Activated CD4-positive, alpha-beta T cell treated with anti-CD3 and anti-CD28 coated beads, Interleukin-2, amount 50 U/mL, for 48 hours (primary cell): ENCODE data around the gene ZNF277.

ENCODE experiments used
- DNase-seq, 2 experiments: peaks; one replicate each; pipeline ENCODE4 v3.0.0-alpha.2; 2020

The ZNF277 gene

DNA sequence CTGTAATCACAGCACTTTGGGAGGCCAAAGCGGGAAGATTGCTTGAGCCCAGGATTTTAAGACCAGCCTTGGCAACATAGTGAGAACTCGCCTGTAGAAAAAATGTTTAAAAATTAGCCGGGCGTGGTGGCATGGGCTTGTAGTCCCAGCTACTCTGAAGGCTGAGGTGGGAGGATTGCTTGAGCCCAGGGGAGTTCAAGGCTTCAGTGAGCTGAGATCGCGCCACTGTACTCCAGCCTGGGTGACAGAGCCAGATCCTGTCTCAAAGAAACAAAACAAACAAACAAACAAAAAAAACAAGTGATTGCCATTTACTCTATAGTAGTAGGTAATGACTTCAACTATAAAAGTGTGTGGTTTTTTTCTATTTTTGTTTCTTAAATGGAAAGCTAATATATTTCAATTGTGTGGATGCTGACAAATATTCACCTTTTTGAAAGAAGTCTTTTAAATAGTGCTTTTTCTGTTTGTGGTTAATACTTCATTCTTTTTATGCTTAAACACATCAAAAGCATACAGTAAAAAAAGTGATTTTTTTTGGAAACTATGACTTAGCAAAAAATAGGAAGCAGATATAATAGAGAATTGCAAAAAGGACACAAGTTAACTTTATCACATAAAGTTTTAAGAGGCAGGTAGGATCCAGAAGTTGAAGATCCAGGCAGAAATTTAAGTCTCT, 48.4 kb downstream of the ZNF277 start:
- DNase-seq, result no peak

DNA sequence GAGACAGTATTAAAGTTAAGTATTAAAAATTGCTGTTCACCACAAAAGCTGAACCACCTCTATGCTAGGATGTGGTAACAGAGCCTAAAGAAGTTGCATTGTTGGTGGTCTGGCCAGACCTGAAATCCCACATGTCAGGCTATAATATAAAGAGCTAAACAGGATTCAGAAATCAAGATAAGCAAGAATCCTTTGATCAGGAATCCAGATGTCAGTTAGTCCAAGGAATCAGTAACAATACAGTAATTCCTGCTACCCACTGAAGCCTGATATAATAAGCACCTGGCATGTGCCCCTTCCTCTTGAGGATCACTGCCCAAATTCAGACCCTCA, 48.9 kb downstream of the ZNF277 start:
- DNase-seq, result no peak

DNA sequence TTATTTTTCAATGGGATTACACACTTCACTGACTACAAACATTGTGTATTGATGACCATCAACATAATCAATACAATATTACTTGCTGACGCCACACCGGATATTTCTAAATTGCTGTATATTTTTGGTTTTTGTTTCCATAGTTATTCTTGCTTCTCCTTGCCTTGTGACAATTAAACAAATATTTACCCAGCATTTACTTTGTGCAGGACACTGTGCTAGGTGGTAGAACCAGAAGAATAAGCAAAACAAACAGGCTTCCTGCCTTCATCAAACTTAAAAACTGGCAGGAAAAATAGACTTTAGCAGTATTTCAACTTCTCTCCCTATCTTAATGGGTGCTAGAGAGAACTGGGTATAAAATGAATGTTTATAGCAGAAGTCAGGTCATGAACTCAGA, 50.6 kb downstream of the ZNF277 start:
- DNase-seq, result no peak

GRCh38 chr7:112260911-112261310, 54.4 kb downstream of the ZNF277 start:
- DNase-seq, result no peak

GRCh38 chr7:112262036-112262435, 55.5 kb downstream of the ZNF277 start:
- DNase-seq, result no peak

DNA sequence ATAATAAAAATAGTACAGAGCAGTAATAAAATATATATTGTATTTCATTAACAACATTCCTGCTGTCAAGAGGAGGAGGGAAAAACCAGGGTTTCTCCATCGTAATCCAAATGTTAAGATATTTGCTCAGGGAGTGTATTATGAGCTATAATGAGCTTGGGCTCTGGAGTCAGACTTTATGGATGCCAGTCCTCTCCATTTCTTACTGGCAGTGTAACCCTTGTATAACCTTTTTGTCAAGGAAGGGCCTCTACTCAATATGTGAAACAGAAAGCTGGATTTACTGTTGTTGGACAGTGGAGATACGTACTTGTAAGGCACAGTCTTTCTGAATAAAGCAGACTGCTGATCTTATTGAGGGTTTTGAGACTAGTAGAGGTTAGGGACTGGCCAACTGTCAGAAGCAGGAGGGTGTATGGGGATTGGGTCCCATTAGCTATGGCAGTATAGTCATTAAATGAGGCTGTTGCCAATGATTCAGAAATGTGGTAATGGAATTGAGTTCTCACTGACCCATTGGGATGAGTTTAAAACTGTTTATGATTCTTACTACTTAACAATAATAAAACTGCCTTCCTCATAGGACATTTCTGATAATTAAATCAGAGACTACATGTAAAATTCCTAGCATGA, 56.5 kb downstream of the ZNF277 start:
- DNase-seq, result no peak

DNA sequence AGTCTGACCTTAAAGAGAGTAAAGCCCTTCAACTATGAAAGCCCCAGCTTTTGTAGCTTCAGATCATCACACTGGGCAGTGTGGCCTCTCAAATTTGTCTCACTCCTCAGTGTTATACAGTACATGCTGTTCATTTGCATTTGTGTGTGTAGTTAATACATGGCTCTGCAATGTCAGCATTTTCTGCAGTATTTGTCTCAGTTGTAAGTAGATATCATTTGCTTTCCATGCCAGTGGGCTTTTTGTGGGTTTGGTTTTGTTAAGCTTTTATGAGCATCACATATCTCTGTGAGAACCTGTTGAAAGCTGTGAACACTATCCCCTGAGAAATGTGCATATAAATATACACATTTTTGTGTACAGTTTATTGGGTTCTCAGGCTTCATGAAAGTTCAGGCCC, 57.0 kb downstream of the ZNF277 start:
- no peak for DNase-seq

DNA sequence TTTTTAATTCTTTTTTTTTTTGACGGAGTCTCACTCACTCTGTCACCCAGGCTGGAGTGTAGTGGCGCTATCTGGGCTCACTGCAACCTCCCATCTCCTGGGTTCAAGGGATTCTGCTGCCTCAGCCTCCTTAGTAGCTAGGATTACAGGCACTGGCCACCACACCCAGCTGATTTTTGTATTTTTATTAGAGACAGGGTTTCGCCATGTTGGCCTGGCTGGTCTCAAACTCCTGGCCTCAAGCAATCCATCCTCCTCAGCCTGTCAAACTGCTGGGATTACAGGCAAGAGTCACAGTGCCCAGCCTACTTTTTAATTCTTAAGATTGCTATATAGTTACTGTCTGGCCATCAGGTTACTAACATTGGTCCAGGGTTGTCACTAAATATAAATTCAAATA, 59.6 kb downstream of the ZNF277 start:
- DNase-seq, result no peak

GRCh38 chr7:112266595-112267270, 60.2 kb downstream of the ZNF277 start:
- no peak for DNase-seq

GRCh38 chr7:112267944-112268691, 61.6 kb downstream of the ZNF277 start:
- no peak for DNase-seq

DNA sequence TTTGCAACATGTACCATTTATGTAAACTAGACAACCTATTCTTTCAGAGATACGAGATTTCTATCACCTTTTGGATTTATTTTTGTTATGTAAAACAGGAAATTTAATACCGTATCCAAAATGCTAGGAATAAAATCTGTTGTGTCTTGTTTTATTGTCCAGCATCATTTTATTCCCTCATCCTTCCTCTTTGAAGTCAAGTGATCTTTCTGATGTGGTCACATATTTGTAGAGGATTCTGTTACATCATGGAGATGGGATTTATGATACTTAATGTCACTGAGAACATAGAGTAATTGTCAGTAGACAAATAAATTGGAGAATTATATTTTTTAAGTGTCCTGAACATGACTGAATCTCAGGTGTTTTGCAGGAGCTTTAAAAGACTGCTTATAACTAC, 64.7 kb downstream of the ZNF277 start:
- DNase-seq, result no peak

GRCh38 chr7:112272921-112273561, 66.5 kb downstream of the ZNF277 start:
- no peak for DNase-seq

DNA sequence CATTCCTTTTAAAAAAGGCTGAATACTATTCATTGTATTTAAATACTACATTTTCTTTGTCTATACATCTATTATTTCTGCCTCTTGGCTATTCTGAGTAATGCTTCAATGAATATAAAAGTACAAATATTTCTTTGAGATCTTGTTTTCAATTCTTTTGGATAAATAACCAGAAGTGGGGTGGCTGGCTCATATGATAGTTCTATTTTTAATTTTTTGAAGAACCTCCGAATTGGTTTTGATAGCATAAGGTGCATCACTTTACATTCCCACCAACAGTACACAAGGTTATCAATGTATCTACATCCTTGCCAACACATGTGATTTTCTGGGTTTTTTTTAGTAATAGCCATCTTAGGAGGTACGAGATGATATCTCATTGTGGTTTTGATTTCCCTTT, 72.5 kb downstream of the ZNF277 start:
- DNase-seq, result no peak

GRCh38 chr7:112280267-112280666, 73.8 kb downstream of the ZNF277 start:
- no peak for DNase-seq

- no peak for DNase-seq
Observed at GRCh38 chr7:112282476-112283188, 76.1 kb downstream of the ZNF277 start.

- DNase-seq, result no peak
Observed at GRCh38 chr7:112283382-112283910, 77.0 kb downstream of the ZNF277 start.

DNA sequence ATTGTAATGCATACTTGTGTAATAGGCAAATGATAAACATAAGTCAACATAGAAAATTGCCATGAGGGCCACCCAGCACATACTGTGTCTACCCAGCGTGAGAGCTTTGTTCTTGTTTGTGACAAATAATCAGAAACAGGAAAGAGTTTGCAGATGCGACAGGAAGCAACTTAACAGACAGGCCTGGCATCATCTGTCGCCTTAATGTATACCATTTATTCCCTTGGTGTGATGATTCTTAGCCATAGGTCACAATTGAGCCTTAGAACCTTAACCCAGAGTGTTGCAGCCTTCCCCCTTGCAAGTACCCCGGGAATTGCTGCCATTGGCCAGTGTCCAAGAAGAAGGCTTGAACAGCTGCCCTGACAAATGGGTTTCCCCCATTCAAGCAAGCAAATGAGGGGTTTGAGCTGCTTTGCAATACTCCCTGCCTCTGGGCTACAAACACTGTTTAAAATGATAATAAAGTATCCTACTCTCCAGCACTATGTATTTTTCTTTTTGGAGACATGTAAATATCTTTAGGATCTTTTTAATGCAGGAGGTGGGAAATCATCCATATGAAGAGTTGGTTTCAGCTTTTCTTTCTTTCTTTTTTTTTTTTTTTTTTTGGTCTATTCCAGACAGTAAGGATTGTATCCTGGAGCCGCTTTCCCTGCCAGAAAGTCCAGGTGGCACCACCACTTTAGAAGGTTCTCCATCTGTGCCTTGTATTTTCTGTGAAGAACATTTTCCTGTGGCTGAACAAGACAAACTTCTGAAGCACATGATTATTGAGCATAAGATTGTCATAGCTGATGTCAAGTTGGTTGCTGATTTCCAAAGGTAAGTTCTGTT, 80.0 kb downstream of the ZNF277 start:
- DNase-seq, result no peak

GRCh38 chr7:112288301-112288700, 81.8 kb downstream of the ZNF277 start:
- no peak for DNase-seq

- no peak for DNase-seq
Observed at GRCh38 chr7:112290065-112290464, 83.6 kb downstream of the ZNF277 start.

DNA sequence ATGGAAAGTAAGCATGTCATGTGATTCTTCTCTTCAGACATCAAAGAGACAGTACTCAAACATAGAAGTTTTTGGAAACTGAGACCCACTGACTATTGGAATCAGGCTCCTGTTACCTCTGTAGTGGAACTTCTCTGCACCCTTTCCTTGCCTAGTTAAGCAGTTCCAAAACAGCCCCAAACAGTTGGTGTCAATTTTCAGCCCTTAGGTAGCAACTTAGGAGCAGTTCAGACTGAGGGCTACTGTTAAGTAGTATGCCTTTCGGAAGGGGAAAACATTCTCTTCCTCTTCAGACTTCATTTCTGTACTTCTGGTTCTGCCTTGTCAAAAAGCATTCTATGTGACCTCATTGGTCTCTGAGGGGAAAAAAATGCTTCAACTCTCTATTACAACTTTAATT, 85.7 kb downstream of the ZNF277 start:
- DNase-seq, result no peak

GRCh38 chr7:112293416-112293815, 86.9 kb downstream of the ZNF277 start:
- no peak for DNase-seq
